GM21367 (cell line): ENCODE data around the gene CRYAA.
"Not testable (repeated sequence)": the region's sequence is repeated elsewhere in the genome, so short reads cannot be mapped to it uniquely, and the experiment has no call there.

Experiments
- ATAC-seq: cut with Tn5 transposase; IDR thresholded peaks from one replicate; pipeline ENCODE4 v1.9.1; 2021; ENCODE audit not compliant: unreplicated experiment

CRYAA gene

DNA sequence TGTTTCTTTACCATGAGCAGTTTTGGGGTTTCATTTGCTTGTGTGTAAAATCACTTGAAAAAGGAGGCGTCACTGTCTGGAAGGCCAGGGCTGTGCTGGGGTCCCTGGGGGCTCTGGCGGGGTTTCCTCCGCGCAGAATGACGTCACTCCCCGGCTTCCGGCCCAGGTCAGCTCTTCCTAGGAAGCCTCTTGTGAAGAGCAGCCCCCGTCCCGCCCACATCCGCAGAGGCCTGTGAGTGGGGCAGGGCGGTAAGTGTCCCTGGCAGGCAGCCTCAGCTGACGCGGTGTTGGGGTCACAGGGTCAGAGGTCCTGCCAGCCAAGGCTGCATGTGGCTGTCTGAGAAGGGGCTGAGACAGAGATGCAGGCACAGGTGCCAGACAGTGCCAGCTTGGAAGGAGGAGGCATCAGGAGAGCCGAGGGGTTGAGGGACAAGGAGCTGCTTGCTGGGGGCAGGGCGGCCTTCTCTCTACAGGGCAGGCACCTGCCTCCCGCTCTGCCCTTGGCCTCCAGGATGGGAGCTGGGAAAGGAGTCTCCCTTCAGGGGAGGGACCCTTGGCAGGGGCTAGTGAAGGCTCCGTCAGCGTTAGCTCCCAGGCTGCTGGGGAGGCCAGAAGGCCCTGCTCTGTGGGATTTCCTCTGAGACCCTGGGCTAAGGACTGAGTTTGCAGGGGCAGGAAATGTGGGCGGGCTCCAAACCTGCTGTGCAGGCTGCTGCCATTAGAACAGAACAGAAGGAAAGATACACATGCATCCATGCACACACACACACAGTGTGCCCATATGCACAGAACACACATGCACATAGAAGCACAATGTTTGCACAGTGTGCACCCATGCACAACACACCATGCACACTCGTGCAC, 8.5 kb downstream of the CRYAA start:
- ATAC-seq: peak; percentile 55

GRCh38 chr21:43178175-43178826, 9.5 kb downstream of the CRYAA start:
- not testable (repeated sequence) for ATAC-seq

- ATAC-seq: not testable (repeated sequence)
These were observed 12.2 kb downstream of the CRYAA start for GRCh38 chr21:43181033-43181432.

DNA sequence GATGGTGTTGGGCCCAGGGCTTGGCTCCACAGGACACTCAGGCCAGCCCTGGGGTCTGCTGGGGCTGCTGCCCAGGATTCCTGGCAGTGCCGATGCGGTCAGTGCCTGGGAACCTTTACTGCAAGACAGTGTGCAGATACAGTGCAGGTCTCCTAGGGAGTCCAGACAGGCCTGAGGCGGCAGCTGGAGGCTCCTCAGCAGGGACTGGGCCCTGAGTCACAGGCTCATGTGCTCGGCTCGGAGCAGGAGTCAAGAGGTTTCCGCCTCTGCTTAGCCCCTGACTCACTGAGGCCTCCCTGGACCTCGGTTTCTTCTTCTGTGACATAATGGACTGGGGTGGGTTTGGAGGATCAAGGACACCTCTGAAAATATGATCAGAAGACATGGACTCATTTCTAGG, 18.5 kb downstream of the CRYAA start:
- not testable (repeated sequence) for ATAC-seq

GRCh38 chr21:43187715-43188114, 18.9 kb downstream of the CRYAA start:
- no peak for ATAC-seq

- no peak for ATAC-seq
These were observed 19.4 kb downstream of the CRYAA start for GRCh38 chr21:43188181-43188580.

- ATAC-seq: no peak
These were observed 19.9 kb downstream of the CRYAA start for GRCh38 chr21:43188592-43189210.

DNA sequence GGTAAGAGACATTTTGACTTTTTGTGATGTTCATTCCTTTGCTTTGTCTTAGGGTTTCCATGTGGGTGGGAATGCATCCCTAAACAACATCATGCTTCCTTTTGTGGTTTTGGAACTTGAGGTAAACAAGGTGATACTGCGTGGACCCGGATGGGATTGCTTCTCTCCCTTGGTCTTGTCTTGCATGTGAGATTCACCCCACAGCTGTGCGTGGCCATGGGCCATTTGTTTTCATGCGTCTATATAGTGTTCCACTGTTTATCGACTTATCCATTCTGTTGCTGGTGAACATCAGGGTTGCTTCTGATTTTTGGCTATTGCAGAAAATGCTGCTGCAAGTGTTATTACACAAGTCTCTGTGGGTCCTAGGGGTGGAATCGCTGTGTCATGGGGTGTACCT, 21.1 kb downstream of the CRYAA start:
- ATAC-seq: no peak

GRCh38 chr21:43190544-43190943, 21.7 kb downstream of the CRYAA start:
- no peak for ATAC-seq

DNA sequence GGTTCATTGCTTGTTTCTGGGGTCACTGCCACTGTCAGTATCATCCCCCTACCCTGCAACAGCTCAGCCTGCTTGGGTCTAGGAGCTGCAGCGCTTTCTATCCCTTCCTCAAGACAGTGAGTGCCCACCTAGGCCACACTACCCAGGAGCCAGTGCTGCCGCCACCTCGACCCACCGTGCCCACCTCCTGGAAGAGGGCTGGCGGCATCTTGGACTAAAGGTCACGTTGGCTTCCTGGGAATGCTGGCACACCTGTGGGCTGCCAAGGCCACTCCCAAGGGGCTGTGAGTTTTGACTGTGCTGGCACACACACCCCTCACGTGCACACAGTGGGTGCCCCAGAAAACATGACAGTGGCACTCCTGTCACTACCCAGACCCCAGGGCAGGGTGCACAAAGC, 22.1 kb downstream of the CRYAA start:
- ATAC-seq: no peak

GRCh38 chr21:43191521-43191920, 22.7 kb downstream of the CRYAA start:
- ATAC-seq: no peak

- ATAC-seq: no peak
These were observed 23.2 kb downstream of the CRYAA start for GRCh38 chr21:43191971-43192370.

GRCh38 chr21:43192501-43193081, 23.8 kb downstream of the CRYAA start:
- no peak for ATAC-seq

- ATAC-seq: no peak
These were observed 24.4 kb downstream of the CRYAA start for GRCh38 chr21:43193088-43193650.

- ATAC-seq: no peak
These were observed 25.0 kb downstream of the CRYAA start for GRCh38 chr21:43193651-43194302.

DNA sequence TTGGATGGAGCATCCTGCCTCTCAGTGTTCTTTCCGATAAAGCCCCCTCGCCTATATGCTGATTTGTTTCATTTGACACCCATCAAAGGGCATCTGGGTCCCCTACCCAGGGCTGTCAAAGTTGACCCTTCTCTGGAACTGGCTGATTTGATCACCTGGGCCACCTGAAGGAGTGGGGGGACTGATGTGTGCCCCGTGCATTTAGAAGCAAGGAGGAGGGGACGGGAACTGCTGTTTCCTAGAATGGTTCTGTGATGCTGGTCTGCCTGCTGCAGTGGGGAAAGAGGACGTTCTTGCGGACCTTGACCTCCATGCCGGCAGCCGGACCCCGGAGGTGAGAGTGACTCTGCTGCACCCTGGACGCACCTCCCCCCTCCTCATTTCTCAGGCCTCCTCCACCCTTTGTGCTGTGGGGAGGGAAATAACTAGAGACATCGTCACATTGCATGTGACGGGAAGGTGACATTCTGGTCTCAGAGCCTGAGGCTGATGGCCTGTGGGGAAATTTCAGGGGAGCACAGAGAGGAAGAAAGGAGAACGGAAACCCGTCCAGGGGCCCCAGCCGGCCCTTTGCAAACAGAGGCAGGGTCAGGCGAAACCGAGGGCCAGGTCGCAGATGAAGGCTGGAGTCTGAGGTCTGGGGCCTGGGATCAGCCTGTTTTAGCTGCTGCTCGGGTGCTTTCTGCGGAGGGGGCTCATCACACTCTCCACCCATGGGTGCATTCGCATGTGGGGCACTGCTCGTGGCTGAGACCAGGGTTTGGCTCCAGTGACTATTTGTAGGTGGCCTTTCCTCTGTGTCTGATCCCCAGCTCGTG, 25.7 kb downstream of the CRYAA start:
- no peak for ATAC-seq

- ATAC-seq: no peak
These were observed 26.6 kb downstream of the CRYAA start for GRCh38 chr21:43195121-43196021.

GRCh38 chr21:43196826-43197225, 28.0 kb downstream of the CRYAA start:
- ATAC-seq: no peak

- no peak for ATAC-seq
These were observed 29.6 kb downstream of the CRYAA start for GRCh38 chr21:43198376-43198775.
